GM21423 (cell line): ENCODE data around the gene C6orf47.

ENCODE experiments used
- ATAC-seq: cut with Tn5 transposase; IDR thresholded peaks from one replicate; pipeline ENCODE4 v1.9.1; 2021; ENCODE audit warnings: mild to moderate bottlenecking, moderate library complexity; ENCODE audit not compliant: unreplicated experiment

C6orf47 gene

DNA sequence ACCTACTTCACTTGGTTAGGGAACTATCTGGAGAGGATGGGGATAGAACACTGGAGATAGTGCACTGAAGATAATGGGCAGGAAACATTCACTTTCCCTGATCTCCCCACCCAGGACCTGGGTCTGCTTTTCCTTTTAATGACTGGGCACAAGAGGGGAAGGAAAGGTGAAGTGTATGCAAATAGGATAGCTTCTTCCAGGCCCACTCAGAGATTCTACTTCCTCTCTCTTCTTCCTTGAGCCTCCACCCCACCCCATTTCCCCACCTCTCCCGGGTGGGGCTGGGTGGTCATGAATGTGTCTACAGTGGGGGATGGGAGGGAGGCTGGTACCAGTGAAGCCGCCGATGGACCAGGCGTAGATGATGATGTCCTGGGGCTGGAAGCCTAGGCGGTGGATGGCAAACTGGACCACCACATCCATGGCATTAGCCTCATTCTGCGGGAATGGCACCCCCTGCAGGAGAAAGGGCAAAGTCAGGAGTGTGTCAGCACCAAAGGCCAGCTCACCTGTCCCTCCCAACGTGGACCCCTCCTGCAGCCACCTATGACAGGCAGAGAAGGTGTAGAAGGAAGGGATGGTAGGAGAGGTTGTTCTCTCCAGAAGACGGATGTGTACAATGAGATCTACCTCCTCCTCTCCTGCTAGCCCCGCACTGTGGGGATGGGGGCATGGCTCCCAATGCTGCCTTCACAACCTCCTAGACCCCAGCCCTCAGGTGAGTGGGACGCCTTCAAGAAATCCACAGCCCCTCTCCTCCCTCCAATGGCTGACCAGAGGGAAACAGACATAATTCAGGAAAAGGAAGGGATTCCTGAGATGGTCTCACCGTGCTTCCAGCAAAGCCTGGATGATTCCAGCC, 28.9 kb upstream of the C6orf47 start:
- ATAC-seq: no peak

DNA sequence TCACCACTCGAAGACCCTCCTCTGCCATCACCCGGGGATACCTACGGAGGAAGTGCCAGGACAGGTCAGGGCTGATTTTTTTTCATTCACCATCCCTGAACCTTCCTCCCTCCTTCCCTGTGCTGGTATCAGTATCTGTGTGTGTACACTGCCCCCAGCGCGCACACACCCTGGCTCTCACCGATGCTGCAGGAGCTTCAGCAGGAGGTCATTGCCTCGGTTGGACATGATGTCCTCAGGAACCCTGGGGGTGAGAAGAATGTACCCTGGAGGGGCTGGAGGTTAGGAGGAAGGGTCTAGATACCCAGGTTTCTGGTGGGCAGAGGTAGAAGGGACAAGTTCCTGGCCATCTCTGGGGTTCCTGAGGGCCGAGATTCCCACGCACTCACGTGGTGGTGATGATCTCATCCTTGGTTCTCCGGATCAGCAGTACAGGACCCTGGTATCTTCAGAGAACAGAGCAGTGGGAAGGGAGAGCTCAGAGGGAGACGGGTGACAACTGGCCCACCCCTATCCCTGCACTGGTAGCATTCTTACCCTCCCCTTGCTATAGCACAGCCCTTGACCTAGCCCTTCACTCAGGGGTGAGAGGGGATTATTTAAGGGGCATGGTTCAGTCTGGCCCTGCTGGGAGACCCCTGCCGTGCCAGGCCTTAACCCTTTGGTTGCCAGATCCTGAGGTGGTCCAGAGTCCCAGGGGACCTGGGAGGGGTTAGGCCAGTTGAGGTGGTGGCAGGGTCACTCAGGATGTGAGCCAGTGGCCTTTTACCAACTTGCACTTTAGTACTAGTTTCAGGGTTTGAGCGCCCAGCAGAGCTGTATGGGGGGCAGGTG, 27.5 kb upstream of the C6orf47 start:
- no peak for ATAC-seq

DNA sequence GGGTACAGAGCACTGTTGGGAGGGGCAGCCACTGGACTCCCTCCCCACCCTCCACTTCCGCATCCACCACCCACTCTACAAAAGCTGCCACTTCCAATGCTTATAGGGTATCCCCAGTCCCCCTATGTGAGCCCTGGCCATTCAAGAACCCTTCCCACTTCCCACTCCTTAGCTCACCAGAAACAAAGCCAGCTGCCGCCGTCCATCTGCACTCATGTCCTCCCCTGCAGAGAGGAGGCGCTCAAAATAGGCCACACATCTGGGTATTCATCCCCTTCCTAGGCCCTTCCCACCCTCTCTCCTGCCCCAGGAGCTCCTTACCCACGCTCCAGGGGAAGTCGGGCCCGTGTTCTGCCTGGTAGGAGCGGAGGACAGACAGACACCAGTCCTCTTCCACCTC, 26.7 kb upstream of the C6orf47 start:
- no peak for ATAC-seq

DNA sequence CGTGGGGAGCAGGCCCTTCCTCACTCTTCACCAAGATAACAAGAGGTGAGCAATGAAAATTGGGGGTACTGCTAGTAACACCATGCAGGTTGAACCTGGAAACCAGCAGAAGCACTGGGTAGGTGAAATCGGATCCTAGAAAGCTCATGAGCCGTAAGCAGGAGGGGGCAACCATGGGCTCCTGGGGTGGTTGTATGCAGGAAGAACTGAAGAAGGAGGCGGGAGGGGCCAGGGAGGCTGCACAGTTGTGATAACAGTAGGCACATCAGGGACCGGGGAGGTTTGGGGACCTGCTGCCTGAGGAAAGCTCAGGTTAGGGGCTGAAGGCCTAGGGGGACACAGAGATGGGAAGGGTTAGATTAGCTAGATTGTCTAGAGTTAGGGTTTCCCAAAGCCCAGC, 25.9 kb upstream of the C6orf47 start:
- ATAC-seq: no peak

DNA sequence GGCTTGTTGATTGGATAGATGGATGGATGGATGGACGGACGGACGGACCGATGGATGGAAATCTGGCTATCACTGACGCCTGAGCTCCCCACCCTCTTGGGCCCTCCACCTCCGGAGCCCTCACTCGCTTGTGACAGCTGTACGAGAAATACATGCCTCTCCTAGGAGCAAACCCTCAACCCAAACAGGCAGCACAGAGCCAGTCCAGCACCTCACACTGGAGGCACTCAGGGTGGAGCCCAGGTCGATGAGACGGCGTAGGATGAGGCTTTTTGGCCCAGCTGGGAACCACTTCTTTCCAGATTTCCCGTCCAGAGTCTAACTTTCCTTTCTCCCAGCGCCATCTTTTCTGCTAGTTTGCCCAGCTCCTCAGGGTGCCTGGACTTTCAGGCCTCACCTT, 23.0 kb upstream of the C6orf47 start:
- no peak for ATAC-seq

DNA sequence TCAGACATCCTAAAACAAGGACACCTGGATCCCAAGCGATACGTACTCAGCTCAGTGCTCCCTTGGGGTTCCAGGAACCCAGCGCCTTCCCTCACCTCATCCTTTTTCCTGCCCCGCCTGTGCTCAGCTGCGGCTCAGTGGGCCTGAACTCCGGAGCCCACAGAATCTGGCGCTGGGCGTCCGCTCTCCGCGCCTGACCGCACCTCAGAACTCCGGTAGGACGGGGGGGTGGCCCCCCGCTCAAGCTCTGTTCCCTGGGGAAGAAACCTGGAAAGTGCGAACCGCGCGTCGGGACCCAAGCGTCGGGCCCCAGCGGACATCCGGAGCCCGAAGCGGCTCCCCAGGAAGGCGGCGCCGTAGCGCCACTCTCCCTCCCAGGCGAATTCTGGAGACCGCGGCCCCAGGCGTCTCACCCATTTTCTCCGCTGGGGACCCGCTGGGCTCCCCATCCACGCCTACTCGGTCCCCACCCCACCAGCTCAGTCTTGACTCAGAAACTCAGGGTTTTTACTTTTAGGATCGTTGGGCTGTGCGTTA, 20.6 kb upstream of the C6orf47 start:
- ATAC-seq: no peak

DNA sequence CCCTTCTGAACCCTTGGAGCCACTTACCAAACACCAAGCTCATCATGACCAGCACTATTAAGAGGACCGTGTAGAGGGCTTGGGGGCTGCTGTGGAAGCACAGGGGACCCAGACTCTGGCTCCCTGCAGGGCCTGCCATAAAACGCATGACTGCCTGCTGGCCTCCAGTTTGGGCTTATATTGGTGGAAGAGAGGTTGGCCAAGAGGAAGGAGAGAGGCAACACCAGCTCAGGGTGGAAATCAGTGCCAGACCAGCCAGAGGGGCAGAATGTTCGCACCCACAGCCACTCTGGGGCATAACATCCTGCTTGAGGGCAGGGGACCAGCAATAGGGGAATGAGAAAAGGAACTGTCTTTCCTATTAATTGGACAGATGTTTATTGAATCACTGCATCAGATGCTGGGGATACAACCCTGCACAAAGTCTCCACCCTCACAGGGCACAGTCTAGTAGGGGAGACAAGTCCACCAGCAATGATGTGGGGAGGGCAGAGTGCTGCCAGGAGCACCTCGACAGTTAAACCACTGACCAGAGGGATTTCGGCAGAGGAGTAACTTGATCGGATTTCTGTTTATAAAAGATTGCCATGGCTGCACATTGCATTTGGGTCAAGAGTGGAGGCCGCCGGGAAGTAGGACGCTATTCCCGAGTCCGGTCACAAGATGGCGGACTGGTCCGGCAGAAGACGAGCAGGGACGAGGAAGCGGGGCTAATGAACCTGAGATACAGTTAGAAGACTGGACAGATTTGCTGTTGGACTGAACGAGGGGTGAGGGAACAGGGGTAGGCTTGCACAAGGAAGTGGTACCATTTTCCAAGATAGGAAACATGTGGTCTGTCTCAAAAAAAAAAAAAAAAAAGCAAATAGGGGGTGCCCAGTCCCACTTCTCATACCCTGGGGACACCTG, 19.9 kb upstream of the C6orf47 start, which contains the start of gene LY6G5C:
LY6G5C (minus strand) TSS at position 842 of the 909 bp plus-strand sequence; CDS start at position 148, 694 bp downstream.
- no peak for ATAC-seq

DNA sequence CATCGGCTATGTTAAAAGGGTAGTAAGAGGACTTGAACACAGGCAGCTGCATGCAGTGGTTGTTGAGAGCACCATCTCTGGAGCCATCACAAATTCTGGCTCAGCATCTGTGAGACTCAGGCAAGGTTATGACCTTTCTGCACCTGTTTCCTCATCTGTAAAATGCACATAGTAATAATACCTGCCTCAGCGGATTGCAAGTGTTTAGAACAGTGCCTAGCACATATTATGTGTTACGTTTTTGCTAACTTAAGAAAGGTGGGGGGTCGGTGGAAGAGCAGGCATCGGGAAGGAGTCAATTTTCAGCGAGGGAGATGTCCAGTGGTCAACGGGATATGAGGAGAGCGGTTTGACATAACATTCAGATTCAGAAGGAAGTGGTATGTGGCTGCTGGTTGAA, 17.4 kb upstream of the C6orf47 start:
- ATAC-seq: no peak

DNA sequence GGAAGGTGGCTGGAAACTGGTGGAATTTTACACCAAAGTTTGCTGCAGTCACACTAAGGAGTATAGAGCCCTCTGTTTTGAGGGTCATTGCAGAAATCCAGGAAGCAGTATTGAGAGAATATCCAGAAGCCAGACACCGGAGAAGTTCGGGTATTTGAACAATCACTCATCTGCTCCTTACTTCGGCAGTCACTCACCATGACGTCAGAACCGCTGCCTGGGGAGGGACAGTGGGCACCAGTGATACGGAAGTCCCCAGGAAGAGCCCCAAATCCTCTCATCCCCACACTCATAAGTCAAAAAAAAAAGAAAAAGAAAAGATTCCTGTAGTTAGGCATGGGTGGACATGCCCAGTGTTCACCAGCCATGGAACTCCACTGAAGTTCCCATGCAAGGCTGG, 16.3 kb upstream of the C6orf47 start:
- no peak for ATAC-seq

DNA sequence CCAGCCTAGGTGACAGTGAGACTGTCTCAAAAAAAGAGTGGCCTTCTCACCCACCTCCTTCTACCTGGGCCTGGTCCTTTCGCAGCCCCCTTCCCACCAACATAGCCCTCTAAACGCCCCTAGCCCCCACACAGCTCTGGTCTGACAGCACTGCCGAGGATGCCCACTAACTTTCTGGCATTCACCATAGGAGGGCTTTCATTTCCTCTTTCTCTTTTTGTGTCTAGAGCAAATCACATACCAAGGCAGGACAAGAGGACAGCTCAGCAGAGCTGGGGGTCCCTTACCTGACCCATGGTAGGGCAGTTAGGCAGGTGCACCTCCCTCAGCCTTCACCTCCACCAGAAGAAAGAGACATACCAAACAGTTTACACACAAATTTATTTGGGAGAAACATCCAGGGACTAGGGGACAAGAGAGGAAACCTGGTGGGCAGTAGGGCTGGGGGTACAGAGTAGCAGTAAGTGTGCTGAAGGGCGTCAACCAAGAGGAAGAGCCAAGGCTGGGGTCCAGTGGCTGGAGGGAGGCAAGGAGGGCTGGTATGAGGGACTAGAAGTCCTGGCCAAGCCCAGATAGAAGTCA, 15.8 kb upstream of the C6orf47 start:
- no peak for ATAC-seq

DNA sequence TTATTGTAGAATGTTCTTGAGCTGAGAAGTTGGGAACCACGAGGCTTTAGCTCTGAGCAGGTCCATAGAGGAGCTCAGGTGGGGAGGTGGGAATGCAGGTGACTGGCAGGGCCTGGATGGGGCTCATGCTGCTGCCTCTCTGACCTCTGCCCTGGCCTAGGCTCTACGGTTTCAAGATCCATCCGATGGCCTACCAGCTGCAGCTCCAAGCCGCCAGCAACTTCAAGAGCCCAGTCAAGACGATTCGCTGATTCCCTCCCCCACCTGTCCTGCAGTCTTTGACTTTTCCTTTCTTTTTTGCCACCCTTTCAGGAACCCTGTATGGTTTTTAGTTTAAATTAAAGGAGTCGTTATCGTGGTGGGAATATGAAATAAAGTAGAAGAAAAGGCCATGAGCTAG, 9.1 kb upstream of the C6orf47 start, which contains the start of gene LY6G5B:
LY6G5B (plus strand) TSS at position 301 of the 400 bp plus-strand sequence. CDS start 975 bp downstream, outside the sequence.
- ATAC-seq: no peak

DNA sequence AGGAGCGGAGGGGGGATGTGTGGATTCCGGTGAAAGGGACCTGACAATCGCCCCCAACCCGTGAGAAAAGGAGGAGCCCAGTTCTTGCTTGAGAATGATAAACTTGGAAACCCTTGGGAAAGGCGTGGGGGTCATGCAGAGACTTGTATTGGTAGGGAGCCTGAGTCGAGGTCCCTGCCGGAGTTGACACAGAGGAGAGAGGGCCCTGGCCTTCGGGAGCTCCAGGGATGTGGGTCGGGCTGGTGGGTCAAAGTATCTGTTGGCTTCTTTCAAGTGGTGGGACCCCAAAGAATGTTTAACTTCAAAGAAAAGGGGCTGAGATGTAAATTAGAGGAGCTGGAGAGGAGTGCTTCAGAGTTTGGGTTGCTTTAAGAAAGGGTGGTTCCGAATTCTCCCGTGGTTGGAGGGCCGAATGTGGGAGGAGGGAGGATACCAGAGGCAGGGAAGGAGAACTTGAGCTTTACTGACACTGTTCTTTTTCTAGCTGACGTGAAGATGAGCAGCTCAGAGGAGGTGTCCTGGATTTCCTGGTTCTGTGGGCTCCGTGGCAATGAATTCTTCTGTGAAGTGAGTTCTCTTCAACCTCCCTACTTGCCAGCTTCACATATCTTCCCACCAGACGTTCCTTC, 5.9 kb upstream of the C6orf47 start:
- no peak for ATAC-seq

DNA sequence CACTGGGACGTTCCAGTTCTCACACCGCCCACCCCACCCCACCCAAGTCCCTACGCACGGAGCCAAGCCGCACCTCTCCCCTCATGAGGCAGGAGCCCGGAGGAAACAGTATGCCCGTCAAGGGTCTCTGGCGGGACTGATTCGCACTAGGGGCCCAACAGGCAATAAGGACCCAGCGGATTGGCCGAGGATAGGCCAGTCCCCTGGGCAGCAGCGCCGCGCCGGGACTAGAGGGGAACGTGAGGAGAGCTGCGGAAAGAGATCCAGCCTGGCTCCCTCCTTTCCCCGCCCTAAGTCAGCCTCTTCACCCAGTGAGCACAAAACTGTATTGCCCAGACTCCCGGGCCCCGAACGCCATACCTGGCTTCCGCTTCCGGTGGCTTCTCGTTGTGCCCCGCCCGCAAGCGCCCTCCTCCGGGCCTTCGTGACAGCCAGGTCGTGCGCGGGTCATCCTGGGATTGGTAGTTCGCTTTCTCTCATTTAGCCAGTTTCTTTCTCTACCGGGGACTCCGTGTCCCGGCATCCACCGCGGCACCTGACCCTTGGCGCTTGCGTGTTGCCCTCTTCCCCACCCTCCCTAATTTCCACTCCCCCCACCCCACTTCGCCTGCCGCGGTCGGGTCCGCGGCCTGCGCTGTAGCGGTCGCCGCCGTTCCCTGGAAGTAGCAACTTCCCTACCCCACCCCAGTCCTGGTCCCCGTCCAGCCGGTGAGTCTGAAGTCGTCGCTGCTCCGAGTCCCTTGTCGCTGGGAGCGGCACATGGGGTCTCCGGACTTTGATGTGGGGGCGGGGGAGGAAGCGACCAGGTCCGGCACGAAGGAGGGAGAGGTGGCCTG, 5.1 kb upstream of the C6orf47 start, which contains the start of gene CSNK2B:
CSNK2B (plus strand) TSS at position 580 of the 836 bp plus-strand sequence. CDS start 752 bp downstream, outside the sequence.
- peak; percentile 73 for ATAC-seq

DNA sequence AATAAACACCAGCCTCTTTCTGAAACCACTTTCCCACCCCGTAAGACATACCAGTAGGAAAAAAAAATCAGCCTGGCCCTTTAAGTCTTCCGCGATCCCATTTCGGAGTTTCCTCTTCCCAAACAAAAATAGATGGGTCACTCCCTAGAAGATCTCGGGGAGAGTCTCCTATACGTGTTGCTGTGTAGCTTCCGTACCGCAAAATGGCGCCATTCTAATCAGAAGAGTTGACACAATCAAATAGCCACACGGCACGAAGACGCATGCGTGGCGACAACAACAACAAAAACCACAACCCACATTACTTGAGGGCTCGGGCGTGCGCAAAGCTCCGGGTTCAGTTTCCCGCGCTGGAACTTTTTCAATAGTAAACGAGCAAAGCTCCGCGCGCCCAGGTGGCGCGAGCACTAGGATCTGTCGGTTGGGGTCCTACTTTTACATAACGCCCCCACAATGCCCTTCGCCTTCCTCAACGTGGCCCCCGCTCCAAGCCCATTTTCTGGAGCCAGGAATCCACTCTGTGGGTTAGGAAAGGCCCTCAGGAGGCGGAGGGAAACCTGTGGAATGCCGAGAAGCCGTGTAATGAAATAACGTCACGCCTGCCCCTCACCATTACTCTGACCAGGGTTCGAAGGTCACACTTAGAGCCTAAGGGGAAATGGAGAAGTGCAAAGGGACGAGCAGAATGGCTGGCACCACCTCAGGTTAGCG, 4.4 kb upstream of the C6orf47 start, which contains the start of gene GPANK1:
GPANK1 (minus strand) TSS at position 208 of the 711 bp plus-strand sequence. CDS start 519 bp downstream, outside the sequence.
- ATAC-seq: peak; percentile 32

DNA sequence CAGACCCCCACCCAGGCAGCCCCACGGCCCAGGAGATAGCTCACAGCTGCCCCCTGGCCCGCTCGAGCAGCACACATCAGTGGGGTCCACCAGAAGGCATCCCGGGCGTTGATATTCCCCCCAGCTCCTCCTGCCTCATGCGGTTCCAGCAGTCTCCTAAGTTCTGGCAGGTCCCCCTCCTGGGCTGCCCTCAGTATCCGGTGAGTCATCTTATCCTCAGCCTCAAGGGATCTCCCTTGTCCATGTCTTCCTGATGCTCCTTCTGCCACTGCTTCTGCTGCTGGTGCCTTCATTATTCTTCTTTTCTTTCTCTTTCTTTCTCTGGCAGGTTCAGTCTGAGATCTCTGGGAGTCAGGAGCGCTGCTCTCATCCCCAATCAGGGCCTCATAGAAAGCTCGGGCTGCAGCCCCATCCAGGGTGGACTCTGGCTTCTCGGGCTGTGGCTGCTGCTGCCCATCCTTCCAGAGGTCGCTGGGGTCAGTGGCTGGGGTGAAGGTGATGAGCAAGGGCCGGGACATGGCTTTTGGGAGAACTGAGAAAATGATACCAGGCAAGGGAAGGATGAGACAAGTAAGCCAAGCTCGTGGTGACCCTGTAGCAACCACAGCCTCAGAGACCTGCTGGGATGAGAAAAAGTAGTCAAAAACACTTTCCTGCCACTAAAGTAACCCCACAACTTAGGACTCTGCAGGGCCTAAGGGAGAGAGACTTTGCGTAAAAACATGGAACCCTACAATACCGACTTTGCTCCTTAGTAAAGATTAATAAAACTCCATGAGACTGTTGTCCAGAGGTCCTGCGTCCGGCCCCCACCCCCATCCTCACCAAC, 3.6 kb upstream of the C6orf47 start:
- no peak for ATAC-seq

DNA sequence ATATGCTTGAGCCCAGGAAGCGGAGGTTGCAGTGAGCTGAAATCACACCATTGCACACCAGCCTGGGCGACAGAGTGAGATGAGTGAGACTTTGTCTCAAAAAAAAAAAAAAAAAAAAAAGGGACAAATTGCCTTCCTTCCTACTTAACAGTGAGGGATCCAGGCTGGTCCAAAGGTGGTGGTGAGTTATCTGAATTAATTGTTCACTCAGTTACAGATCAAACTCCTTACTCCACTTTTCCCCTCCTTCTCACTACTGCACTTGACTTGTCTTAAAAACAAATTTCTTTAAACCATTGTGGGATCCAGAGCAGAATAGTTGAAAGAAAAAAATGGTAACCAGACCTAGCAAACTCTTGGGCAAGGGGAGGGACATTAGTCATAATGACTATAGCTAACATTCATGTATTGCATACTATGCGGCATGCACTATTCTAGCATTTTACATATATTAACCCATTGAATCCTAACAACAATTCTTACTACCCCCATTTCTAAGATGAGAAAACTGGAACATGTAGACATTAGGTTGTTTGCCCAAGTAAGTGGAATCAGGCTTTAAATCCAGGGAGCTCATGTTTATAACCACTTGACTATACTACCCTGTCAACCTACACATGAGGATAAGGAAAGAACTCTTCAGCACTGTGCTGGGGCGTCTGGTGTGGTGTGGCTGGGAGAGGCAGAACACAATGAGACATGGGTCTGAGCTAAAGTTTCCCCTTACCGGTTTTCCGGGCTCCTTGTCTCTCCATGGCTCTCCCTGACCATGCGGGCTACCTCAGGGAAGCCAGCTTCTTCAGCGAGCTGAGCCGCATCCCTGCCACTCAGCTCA, 2.8 kb upstream of the C6orf47 start:
- ATAC-seq: no peak
